AG09309 (cell line): Measurements from ENCODE around the gene HOGA1.

Source experiments
- DNase-seq: peaks from one replicate; pipeline ENCODE4 v3.0.0-alpha.2; 2010; ENCODE audit warnings: low read depth
- H3K4me3 ChIP-seq: 2 replicates; pipeline ENCODE4 v1.5.1; 2011; ENCODE audit warnings: mild to moderate bottlenecking, low read depth, low read length, moderate library complexity; ENCODE audit not compliant: control insufficient read depth
- CTCF ChIP-seq: IDR thresholded peaks from 2 replicates; pipeline ENCODE4 v1.5.1; 2011; ENCODE audit warnings: mild to moderate bottlenecking, low read depth, low read length, inconsistent platforms; ENCODE audit not compliant: insufficient read depth, control insufficient read depth; ENCODE audit errors: missing control alignments

HOGA1 gene

GRCh38 chr10:97607095-97607636 lies 23.0 kb downstream of the HOGA1 start:
- TF ChIP-seq CTCF = no peak
- no peak overlapping the region for H3K4me3 ChIP-seq
- DNase-seq = no peak

- no peak for DNase-seq
- TF ChIP-seq CTCF = no peak
Measured at GRCh38 chr10:97608991-97609561, 24.9 kb downstream of the HOGA1 start.

GRCh38 chr10:97611473-97611872 lies 27.3 kb downstream of the HOGA1 start:
- TF ChIP-seq CTCF = no peak
- no peak overlapping the region for H3K4me3 ChIP-seq
- DNase-seq = no peak

More at GRCh38 chr10:97608991-97609561, 24.9 kb downstream of the HOGA1 start:
- H3K4me3 ChIP-seq = no peak overlapping the region

- H3K4me3 ChIP-seq = no peak overlapping the region
- no peak for DNase-seq
- peak; percentile 42 for TF ChIP-seq CTCF
Measured at GRCh38 chr10:97612386-97612785, 28.2 kb downstream of the HOGA1 start.

- no peak for DNase-seq
- H3K4me3 ChIP-seq = no peak overlapping the region
- no peak for TF ChIP-seq CTCF
Measured at GRCh38 chr10:97618285-97618684, 34.1 kb downstream of the HOGA1 start.

- TF ChIP-seq CTCF = no peak
- no peak overlapping the region for H3K4me3 ChIP-seq
- DNase-seq = no peak
Measured at GRCh38 chr10:97618733-97619132, 34.5 kb downstream of the HOGA1 start.
